A673 (cell line): ENCODE results near the gene NR1H4. TPM values are rescaled to one million over a fixed set of nuclear protein-coding genes. Genes with fewer than 3 reads are reported as not detected.

Experiments
- BruUV-seq: library from RNA; stranded (reverse); fragments of 400-500 nt; replicated peaks from 2 replicates; lab custom pipeline; 2021; lab: Mats Ljungman, UMichigan
- CTCF ChIA-PET: fragments of 300-600 bp; sonication (Branson Sonifier 250); formaldehyde crosslinking; loops from one replicate; lab custom pipeline; 2022; ENCODE audit warnings: antibody characterized with exemption; lab: Charles Lee
- POLR2A ChIA-PET: fragments of 300-600 bp; sonication (Branson Sonifier 250); formaldehyde crosslinking; loops from one replicate; lab custom pipeline; 2022; ENCODE audit warnings: antibody characterized with exemption; ENCODE audit not compliant: low non-redundant PET; lab: Charles Lee
- DNase-seq: peaks from one replicate; pipeline ENCODE4 v3.0.0-alpha.2; 2015; ENCODE audit warnings: low spot score
- H3K27ac ChIP-seq: fragments of 200-600 bp; sonication (generic); 2 replicates; pipeline ENCODE4 v1.5.1; 2016; ENCODE audit warnings: mixed run types, low read depth, mild to moderate bottlenecking, mixed read lengths, antibody characterized with exemption, low read length; ENCODE audit not compliant: poor library complexity, severe bottlenecking
- H3K27me3 ChIP-seq: fragments of 200-600 bp; sonication (generic); replicated peaks from 2 replicates; pipeline ENCODE4 v1.6.1; 2017; ENCODE audit warnings: mixed run types, low read depth, mild to moderate bottlenecking, mixed read lengths, antibody characterized with exemption, low read length; ENCODE audit not compliant: insufficient read depth, poor library complexity
- H3K36me3 ChIP-seq: fragments of 200-600 bp; sonication (generic); 2 replicates; pipeline ENCODE4 v1.6.1; 2016; ENCODE audit warnings: mixed run types, mild to moderate bottlenecking, mixed read lengths, antibody characterized with exemption, low read length; ENCODE audit not compliant: insufficient read depth, poor library complexity, severe bottlenecking
- H3K4me1 ChIP-seq: fragments of 200-600 bp; sonication (generic); 2 replicates; pipeline ENCODE4 v1.6.1; 2017; ENCODE audit warnings: mixed run types, mild to moderate bottlenecking, mixed read lengths, antibody characterized with exemption, low read length; ENCODE audit not compliant: insufficient read depth, poor library complexity, severe bottlenecking
- H3K4me3 ChIP-seq: fragments of 200-600 bp; sonication (generic); 2 replicates; pipeline ENCODE4 v1.5.1; 2016; ENCODE audit warnings: low read depth, mixed run types, mild to moderate bottlenecking, mixed read lengths, low read length; ENCODE audit not compliant: poor library complexity, severe bottlenecking
- H3K9me3 ChIP-seq: fragments of 200-600 bp; sonication (generic); 2 replicates; pipeline ENCODE4 v1.6.1; 2016; ENCODE audit warnings: mixed run types, low read depth, mild to moderate bottlenecking, mixed read lengths, antibody characterized with exemption, low read length; ENCODE audit not compliant: poor library complexity, severe bottlenecking
- EZH2 ChIP-seq: fragments of 200-600 bp; sonication (generic); IDR thresholded peaks from 2 replicates; pipeline ENCODE4 v1.6.1; 2017; ENCODE audit warnings: borderline replicate concordance, low read depth, mild to moderate bottlenecking, mixed read lengths, antibody characterized with exemption, low read length; ENCODE audit not compliant: poor library complexity, severe bottlenecking
- intact Hi-C: fragments of 100-400 bp; cut with micrococcal nuclease; formaldehyde crosslinking; loops from one replicate; pipeline ENCODE4 v1.10.0; 2022; ENCODE audit not compliant: unreplicated experiment
- total RNA-seq: library from RNA; stranded (reverse); gene quantifications from 2 replicates; pipeline ENCODE4 v1.2.3, GENCODE V29; 2021
- TF ChIP-seq, protein P1 (sequence below): fragments of 300-800, 200-600 bp; sonication (generic); conservative IDR thresholded peaks from 2 replicates; pipeline ENCODE4 v1.5.1; 2017; ENCODE audit warnings: low read depth, mild to moderate bottlenecking, antibody characterized with exemption, low read length, moderate library complexity, mixed read lengths

The NR1H4 gene
- total RNA-seq, 1 experiment from 2014 or later, result not detected

DNA sequence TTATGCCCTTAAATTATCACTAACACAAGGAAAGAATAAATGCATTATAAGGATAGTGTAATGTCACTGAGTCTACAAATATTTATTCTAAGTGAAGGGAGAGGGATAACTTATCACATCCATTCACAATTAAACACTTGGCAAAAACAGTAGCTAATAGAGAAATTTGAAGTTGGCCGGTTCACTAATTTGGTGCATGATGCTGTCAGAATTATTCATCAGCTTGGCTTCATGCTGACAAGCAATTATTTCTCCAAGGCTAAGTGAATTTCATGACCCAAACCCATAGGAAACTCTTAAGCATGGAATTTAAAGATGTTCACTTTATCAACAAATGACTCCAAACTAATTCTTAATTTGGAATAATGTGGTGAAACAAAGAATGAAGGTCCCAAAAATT is 25.0 kb upstream of the NR1H4 start:
- CTCF ChIA-PET, result no interaction called here
- no peak for DNase-seq
- TF ChIP-seq, protein P1, sequence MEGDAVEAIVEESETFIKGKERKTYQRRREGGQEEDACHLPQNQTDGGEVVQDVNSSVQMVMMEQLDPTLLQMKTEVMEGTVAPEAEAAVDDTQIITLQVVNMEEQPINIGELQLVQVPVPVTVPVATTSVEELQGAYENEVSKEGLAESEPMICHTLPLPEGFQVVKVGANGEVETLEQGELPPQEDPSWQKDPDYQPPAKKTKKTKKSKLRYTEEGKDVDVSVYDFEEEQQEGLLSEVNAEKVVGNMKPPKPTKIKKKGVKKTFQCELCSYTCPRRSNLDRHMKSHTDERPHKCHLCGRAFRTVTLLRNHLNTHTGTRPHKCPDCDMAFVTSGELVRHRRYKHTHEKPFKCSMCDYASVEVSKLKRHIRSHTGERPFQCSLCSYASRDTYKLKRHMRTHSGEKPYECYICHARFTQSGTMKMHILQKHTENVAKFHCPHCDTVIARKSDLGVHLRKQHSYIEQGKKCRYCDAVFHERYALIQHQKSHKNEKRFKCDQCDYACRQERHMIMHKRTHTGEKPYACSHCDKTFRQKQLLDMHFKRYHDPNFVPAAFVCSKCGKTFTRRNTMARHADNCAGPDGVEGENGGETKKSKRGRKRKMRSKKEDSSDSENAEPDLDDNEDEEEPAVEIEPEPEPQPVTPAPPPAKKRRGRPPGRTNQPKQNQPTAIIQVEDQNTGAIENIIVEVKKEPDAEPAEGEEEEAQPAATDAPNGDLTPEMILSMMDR, result no peak
- no peak for TF ChIP-seq EZH2
- Histone ChIP-seq H3K4me1 (no peaks in the 10 kb centered on the region), H3K4me3 (no peak overlapping the region), H3K9me3 (no peaks in the 10 kb centered on the region), H3K27me3 (no peaks in the 10 kb centered on the region), H3K27ac (no peak overlapping the region), H3K36me3 (no peaks in the 10 kb centered on the region)
- BruUV-seq, result no TSS peak
- POLR2A ChIA-PET, result no interaction called here
- intact Hi-C loops, result no loop called here

GRCh38 chr12:100450735-100451134 is 22.9 kb upstream of the NR1H4 start:
- intact Hi-C loops, result no loop called here
- Histone ChIP-seq H3K4me1 (no peaks in the 10 kb centered on the region), H3K27ac (no peak overlapping the region), H3K36me3 (no peaks in the 10 kb centered on the region), H3K27me3 (no peaks in the 10 kb centered on the region), H3K4me3 (no peak overlapping the region), H3K9me3 (no peaks in the 10 kb centered on the region)
- no peak for DNase-seq
- no TSS peak for BruUV-seq
- CTCF ChIA-PET, result no interaction called here
- POLR2A ChIA-PET, result no interaction called here
- TF ChIP-seq EZH2, result no peak
- TF ChIP-seq, protein P1, result no peak

GRCh38 chr12:100453951-100454350 is 19.7 kb upstream of the NR1H4 start:
- no peaks in the 10 kb centered on the region for H3K4me1 ChIP-seq
- H3K27ac ChIP-seq, result no peak overlapping the region
- no peaks in the 10 kb centered on the region for H3K36me3 ChIP-seq
- H3K4me3 ChIP-seq, result no peak overlapping the region
- CTCF ChIA-PET, result no interaction called here
- TF ChIP-seq, protein P1, result no peak
- TF ChIP-seq EZH2, result no peak
- intact Hi-C loops, result no loop called here
- DNase-seq, result no peak
- BruUV-seq, result no TSS peak
- no peaks in the 10 kb centered on the region for H3K9me3 ChIP-seq
- no peaks in the 10 kb centered on the region for H3K27me3 ChIP-seq
- POLR2A ChIA-PET, result no interaction called here
